T-helper 2 cell treated with Interferon-gamma antibody and Interleukin-4, amounts not matched to agents 5 μg/mL and 100 μg/mL, for 36 hours (primary cell): ENCODE measurements around the gene RPS3.

Experiments
- DNase-seq: peaks from one replicate; pipeline ENCODE4 v3.0.0; 2021; ENCODE audit warnings: low spot score
- H3K27ac Mint-ChIP-seq: one replicate; pipeline ENCODE4 v1.8.0; 2021; ENCODE audit warnings: mild to moderate bottlenecking, mixed read lengths
- H3K27me3 Mint-ChIP-seq: one replicate; pipeline ENCODE4 v1.8.0; 2021; ENCODE audit warnings: low read depth, mixed read lengths
- H3K36me3 Mint-ChIP-seq: one replicate; pipeline ENCODE4 v1.8.0; 2021; ENCODE audit warnings: low read depth, mixed read lengths
- H3K4me1 Mint-ChIP-seq: one replicate; pipeline ENCODE4 v1.8.0; 2021; ENCODE audit warnings: low read depth, mixed read lengths
- H3K4me3 Mint-ChIP-seq: one replicate; pipeline ENCODE4 v1.8.0; 2022; ENCODE audit warnings: mild to moderate bottlenecking, moderate library complexity, mixed read lengths
- H3K9me3 Mint-ChIP-seq: one replicate; pipeline ENCODE4 v1.8.0; 2021; ENCODE audit warnings: mixed read lengths

RPS3 gene

DNA sequence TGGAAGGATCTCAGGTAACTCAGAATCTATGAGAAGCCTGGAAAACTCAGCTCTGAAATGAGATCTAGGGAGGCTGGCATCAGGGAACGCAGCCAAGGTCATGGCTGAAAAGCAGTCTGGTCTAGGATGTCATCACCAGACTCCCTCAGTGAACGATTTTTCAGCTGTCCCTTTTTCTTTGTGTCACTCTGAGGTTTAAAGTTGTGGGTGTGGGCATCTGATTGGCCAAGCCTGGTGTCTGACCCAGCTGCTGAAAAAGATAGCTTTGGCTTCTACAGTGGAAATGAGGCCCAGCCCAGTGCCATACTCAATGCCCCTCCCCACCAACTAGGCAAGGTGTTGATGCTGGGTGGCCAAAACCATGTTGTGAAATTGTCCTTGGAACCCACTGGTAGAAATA is 14.5 kb downstream of the RPS3 start:
- Mint-ChIP-seq H3K27me3 (no peaks in the 10 kb centered on the region), H3K27ac (no peak overlapping the region), H3K4me3 (no peak overlapping the region), H3K36me3 (peaks cover 25% of the 10 kb centered on the region), H3K9me3 (no peaks in the 10 kb centered on the region), H3K4me1 (no peaks in the 10 kb centered on the region)
- no peak for DNase-seq

DNA sequence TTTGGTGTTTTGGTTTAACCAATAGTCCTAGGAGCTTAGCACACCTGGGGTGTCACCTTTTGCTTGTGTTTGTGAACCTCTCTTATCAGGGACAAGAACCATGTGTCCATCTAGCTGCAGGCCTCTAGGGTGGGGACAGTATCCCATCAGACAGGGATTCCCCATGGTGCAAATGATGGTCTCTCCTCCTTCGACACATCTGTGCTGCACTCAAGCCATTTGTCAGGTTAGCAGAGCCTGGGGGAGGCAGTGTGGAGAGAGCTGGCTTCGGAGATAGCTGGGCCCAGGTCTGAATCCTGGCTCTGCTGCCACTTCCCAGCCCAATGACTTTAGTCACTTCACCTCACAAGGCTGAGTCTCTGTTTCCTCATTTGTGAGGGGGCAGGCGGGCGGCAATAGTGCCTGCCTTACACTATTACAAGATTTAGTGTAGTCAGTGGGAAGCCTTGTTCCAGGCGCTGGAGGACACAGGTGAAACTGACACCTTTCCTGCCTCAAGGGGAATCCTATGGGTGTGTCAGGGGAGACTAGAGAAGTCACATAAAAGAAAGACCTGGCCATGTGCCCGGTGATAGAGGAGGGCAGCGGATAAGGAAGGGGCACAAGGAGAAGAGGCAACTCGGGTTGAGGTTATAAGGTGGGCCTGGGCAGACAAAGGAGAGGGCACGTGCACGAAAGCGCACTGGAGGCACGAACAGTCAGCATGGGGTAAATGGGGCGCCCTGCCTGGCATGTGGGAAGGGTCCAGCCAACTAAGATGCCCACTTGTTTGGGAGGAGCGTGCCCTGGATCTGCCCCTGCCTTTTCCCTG is 21.1 kb downstream of the RPS3 start:
- Mint-ChIP-seq H3K4me3 (no peak overlapping the region), H3K27ac (no peak overlapping the region), H3K9me3 (no peaks in the 10 kb centered on the region), H3K4me1 (no peaks in the 10 kb centered on the region), H3K36me3 (peaks cover 5% of the 10 kb centered on the region), H3K27me3 (no peaks in the 10 kb centered on the region)
- DNase-seq: no peak

DNA sequence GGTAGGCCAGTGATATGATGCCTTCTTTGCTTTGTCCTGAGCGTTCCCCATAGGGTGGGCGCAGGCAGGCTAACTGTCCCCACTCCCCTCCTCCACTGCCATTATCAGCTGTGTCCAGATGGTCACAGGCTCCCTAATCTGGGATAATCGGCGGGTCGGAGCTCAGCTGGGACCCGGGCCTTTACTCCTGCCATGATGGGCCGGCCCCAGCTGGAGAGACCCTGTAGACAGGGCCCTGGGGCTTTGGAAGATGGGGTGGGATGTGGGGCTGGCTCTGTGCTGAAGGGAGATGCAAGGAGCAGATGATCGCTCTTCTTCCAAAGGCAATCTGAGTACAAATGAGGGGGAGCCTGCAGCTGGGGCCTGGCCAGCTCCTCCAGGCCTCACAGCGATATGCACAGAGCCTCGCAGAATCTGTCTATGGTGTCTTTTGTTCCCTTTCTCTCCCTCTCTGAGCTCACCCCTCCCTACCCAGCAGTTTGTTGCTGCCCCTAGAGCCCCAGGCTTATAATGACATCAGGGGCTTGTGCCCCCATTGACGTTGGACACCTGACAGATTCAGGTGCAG is 21.8 kb downstream of the RPS3 start:
- Mint-ChIP-seq H3K27ac (no peak overlapping the region), H3K27me3 (no peaks in the 10 kb centered on the region), H3K9me3 (no peaks in the 10 kb centered on the region), H3K4me1 (no peaks in the 10 kb centered on the region), H3K4me3 (no peak overlapping the region), H3K36me3 (peaks cover 5% of the 10 kb centered on the region)
- no peak for DNase-seq

DNA sequence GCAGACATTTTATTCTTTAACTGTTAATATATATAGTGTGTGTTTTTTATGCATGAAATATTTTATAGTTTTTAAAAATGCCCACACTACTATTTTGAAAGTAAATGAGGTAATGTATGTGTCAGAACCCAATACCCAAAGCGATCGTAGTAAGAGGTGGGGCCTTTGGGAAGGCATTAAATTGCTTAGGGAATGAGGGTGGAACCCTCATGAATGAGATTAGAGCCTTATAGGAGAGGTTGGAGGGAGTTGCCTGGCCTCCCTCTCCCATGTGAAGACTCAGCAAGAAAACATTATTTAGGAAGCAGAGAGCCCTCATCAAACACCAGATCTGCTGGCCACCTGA is 22.6 kb downstream of the RPS3 start:
- no peaks in the 10 kb centered on the region for H3K27me3 Mint-ChIP-seq

DNA sequence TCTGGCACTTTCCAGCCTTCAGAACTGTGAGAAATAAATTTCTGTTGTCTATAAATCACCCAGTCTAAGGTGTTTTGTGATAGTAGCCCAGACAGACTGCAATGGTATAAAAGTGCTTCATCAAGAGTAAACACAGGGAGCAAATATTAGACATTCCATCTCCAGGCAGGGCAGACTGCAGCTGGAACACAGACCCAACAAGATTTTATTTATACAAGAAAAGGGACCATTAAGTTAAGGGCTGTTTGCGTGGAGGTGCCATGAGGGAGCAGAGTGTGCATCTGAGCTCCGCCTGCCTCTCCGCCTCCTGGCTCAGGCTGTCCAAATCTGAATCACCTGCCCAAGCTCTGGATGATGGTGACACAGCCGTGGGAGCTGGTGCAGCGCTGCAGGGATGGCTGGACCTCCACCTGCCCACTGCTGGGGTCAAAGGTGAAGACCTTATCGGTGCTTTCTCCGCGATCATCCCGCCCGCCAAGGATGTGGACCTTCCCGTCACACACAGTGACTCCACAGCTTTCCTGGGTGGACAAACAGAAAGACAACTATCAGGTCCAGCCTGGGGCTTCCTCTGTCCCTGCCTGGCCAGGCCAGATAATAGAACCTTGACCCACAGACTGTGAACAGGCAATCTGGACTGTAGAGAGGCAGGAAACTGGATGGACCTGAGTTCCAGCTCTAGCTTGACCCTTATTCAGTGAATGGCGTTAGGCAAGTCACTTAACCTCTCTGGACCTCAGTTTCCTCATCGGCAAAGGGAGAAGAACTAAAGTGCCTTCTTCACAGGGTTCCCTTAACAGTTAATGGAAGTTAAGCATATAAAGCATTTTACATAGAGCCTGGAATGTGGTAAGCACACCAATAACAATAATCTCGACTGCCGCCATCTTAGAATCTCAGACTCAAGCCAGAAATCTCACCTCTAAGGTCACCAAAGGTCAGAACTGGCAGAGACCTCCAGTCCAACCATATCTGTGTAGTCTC is 23.2 kb downstream of the RPS3 start:
- Mint-ChIP-seq H3K9me3 (no peaks in the 10 kb centered on the region), H3K4me3 (no peak overlapping the region), H3K4me1 (peaks cover under 1% of the 10 kb centered on the region), H3K36me3 (no peaks in the 10 kb centered on the region), H3K27me3 (peaks cover 3% of the 10 kb centered on the region), H3K27ac (no peak overlapping the region)
- no peak for DNase-seq

More for the DNA sequence above, 22.6 kb downstream of the RPS3 start:
- H3K4me1 Mint-ChIP-seq: no peaks in the 10 kb centered on the region
- no peak overlapping the region for H3K27ac Mint-ChIP-seq
- no peaks in the 10 kb centered on the region for H3K9me3 Mint-ChIP-seq
- H3K36me3 Mint-ChIP-seq: peaks cover 2% of the 10 kb centered on the region
- no peak for DNase-seq
- H3K4me3 Mint-ChIP-seq: no peak overlapping the region

DNA sequence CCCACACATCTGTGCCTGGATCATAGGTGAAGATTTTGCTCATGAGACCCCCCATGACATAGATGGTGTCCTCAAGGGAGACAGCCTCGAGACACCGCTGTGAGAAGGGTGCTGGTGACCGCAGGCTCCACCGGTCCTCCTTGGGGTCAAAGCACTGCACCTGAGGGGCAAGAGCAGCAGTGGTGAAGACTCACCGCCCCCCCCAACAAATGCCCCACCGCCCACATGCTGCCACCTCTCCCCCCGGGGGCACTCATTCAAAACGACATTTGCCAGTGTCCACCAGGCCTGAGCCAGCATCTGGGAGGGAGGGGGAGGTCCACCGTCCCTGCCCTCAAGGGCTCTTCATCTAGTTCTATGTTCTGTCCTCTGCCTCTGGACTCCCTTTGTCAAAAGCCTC is 24.4 kb downstream of the RPS3 start:
- peaks cover 15% of the 10 kb centered on the region for H3K27me3 Mint-ChIP-seq
- H3K36me3 Mint-ChIP-seq: peaks cover 3% of the 10 kb centered on the region
- H3K4me1 Mint-ChIP-seq: peaks cover 10% of the 10 kb centered on the region
- H3K27ac Mint-ChIP-seq: no peak overlapping the region
- H3K9me3 Mint-ChIP-seq: no peaks in the 10 kb centered on the region
- H3K4me3 Mint-ChIP-seq: no peak overlapping the region
- DNase-seq: no peak

DNA sequence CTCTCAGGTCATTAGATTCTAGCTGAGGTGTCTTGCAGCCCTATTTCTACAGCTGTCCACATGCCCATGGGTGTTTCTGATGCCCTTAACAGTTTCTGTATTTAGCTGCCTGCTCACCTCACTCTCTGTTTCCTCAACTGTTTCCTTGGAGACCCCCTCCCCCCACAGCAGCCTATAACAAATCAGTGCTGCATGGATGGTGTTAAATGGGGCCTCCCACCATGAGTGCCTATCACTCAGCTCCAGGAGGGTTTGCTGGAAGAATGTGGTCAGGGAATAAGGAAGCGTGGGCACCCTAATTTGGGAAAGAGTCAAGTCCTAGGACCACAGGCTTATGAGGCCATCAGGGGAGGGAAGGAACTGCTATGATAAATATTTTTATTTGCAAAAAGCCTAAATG is 25.1 kb downstream of the RPS3 start:
- no peak for DNase-seq
- Mint-ChIP-seq H3K36me3 (peaks cover 8% of the 10 kb centered on the region), H3K27me3 (peaks cover 21% of the 10 kb centered on the region), H3K4me3 (no peak overlapping the region), H3K9me3 (peaks cover 2% of the 10 kb centered on the region), H3K27ac (no peak overlapping the region), H3K4me1 (peaks cover 16% of the 10 kb centered on the region)

DNA sequence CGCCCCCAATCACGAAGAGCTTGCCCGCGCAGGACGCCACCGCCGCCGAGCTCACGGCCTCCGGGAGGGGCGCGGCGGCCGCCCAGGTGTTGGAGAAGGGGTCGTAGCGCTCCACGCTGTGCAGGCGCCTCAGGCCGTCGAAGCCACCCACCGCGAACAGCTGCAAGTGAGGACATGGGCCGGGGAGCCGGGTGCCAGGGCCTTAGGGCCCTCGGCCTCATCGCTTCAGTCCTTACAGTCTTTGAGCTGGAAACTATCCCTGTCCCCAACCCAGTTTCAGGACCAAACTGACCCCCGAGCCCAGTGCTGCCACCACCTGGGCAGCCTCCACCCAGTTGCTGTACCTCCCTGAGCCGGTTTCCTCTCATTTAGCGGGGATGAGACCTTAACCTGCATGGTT is 26.1 kb downstream of the RPS3 start:
- no peak overlapping the region for H3K4me3 Mint-ChIP-seq
- peaks cover 9% of the 10 kb centered on the region for H3K36me3 Mint-ChIP-seq
- H3K9me3 Mint-ChIP-seq: peaks cover 3% of the 10 kb centered on the region
- DNase-seq: no peak
- H3K4me1 Mint-ChIP-seq: peaks cover 17% of the 10 kb centered on the region
- H3K27ac Mint-ChIP-seq: no peak overlapping the region
- H3K27me3 Mint-ChIP-seq: peaks cover 23% of the 10 kb centered on the region

DNA sequence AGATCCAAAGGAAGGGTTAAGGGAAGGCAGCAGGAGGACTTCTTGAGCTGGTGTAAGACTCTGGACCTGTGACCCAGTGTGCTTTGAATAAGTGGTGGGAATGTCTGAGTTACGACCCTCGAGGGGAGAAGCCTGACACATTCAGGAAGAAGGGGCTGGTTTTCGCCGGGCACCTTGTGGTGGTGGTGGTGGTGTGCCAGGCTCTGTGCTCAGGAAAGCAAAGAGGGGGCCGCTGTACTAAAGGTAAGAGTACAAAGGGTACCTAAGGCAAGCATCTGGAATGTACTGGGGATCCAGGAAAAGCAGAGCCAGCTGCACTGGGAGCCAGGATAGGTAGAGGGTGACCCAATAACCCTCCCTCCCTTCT is 27.4 kb downstream of the RPS3 start:
- H3K9me3 Mint-ChIP-seq: peaks cover 3% of the 10 kb centered on the region
- peaks cover 9% of the 10 kb centered on the region for H3K36me3 Mint-ChIP-seq
- no peak overlapping the region for H3K27ac Mint-ChIP-seq
- H3K4me1 Mint-ChIP-seq: peaks cover 26% of the 10 kb centered on the region
- no peak for DNase-seq
- peaks cover 36% of the 10 kb centered on the region for H3K27me3 Mint-ChIP-seq
- no peak overlapping the region for H3K4me3 Mint-ChIP-seq

DNA sequence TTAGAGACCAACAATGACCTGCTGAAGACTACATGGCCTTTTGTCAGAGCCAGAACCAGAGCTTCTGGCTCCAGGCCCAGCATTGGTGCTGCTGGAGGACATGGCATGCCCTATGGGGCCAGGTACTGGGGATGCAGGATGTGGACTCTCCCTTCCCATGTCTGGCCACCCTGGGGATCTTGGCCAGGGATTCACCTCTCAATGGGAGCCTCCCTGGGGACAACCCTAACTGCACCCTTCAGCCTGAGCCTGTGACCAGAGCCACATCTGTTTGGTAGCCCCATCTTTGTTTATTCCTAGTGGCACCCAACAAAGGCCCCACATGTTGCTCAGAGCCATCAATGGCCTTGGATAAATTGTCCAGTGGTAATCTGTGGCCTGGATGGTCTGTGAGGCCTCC is 27.9 kb downstream of the RPS3 start:
- Mint-ChIP-seq H3K4me3 (no peak overlapping the region), H3K27ac (no peak overlapping the region), H3K36me3 (peaks cover 9% of the 10 kb centered on the region), H3K27me3 (peaks cover 41% of the 10 kb centered on the region), H3K4me1 (peaks cover 27% of the 10 kb centered on the region), H3K9me3 (peaks cover 3% of the 10 kb centered on the region)
- DNase-seq: no peak

DNA sequence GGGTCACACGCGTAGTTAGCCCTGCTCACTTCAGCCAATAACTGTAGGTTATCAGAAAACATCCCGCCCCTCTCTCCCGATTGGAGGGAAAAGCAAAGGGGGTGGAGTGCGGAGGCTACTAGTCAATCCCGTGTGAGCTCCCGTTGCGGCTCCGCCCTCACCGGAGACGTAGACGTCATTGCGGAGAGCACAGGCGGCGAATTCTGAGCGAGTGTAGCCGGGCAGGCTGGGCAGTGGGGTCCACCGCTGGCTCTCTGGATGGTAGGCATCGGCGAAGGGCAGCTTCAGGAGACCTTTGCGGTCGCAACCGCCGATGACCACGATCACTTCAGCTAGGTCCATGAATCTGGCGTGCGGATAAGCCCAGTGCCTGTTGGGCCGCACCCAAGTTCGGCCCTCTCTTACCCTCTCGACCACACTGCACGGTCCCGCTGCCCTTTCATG is 29.0 kb downstream of the RPS3 start:
- Mint-ChIP-seq H3K4me1 (peaks cover 27% of the 10 kb centered on the region), H3K27me3 (peaks cover 50% of the 10 kb centered on the region), H3K4me3 (peak overlapping the region; percentile 79), H3K36me3 (peaks cover 9% of the 10 kb centered on the region), H3K9me3 (peaks cover 3% of the 10 kb centered on the region), H3K27ac (peak overlapping the region; percentile 67)
- DNase-seq: peak; percentile 71

DNA sequence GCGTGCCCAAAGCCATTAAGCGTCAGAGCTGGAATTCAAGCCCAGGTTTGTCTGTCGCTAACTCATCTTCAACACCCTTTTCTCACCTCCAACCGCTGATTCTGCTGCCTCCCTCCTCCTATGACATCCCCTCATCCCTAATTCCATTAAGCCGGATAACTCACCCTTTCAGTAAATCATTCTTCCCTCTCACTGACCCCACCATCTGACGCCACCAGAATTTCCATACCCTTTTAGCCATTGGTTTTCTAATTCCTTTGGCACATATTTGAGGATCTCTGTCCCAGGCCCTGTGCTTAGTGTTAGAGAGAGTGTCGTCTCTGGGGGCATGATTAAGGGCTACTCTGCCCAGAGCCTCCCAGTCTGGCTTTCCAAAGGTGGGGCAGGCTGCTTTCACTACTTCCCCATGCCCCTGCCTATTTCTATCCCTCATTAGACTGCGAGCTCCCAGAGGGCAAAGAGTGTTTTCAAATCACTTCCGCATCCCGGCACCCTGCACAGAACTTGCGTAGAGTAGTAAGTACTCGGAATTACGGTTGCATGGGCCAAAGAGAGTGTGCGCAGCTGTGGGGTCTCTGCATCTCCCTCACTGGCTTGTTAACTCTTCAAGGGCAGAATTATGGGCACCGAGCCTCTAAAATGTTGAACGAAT is 29.8 kb downstream of the RPS3 start:
- H3K27ac Mint-ChIP-seq: peak overlapping the region; percentile 85
- peaks cover 55% of the 10 kb centered on the region for H3K27me3 Mint-ChIP-seq
- peaks cover 9% of the 10 kb centered on the region for H3K36me3 Mint-ChIP-seq
- no peak for DNase-seq
- H3K4me3 Mint-ChIP-seq: peak overlapping the region; percentile 79
- H3K4me1 Mint-ChIP-seq: peaks cover 27% of the 10 kb centered on the region
- H3K9me3 Mint-ChIP-seq: peaks cover 3% of the 10 kb centered on the region

DNA sequence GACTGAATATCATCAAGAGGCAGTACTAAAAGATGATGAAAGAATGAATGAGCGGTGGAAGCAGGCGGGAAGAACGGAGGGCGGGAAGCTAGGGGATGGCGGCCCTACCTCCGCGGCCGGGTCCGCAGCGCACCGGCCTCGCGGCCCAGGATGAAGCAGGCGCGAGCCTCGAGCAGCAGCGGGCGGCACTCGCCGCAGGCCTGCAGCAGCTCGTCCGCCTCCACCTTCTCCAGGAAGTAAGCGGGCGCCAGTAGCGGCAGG is 30.3 kb downstream of the RPS3 start:
- DNase-seq: no peak
- H3K9me3 Mint-ChIP-seq: peaks cover 3% of the 10 kb centered on the region
- peak overlapping the region; percentile 79 for H3K4me3 Mint-ChIP-seq
- peak overlapping the region; percentile 85 for H3K27ac Mint-ChIP-seq
- H3K27me3 Mint-ChIP-seq: peaks cover 55% of the 10 kb centered on the region
- peaks cover 9% of the 10 kb centered on the region for H3K36me3 Mint-ChIP-seq
- H3K4me1 Mint-ChIP-seq: peaks cover 27% of the 10 kb centered on the region
